Left lung (tissue), 10 donors: ENCODE measurements around the gene LINGO3. TPM values are rescaled to one million over a fixed set of nuclear protein-coding genes. Genes with fewer than 3 reads are reported as not detected.

ENCODE experiments used
- ATAC-seq: fragments of 200-7000 bp; cut with Tn5 transposase; one replicate; pipeline ENCODE4 v1.9.1; 2020; ENCODE audit warnings: moderate library complexity
- DNase-seq, 4 donors: peaks; one replicate each; pipeline ENCODE4 v3.0.0-alpha.2; 2013 to 2020
- H3K27ac ChIP-seq, 2 donors: fragments of 200-600 bp; sonication (generic) in 1 of 2; one replicate each; pipeline versions ENCODE4 v1.5.0 to v1.8.0; 2020 to 2021
- H3K27me3 ChIP-seq, 2 donors: fragments of 200-600 bp; sonication (generic) in 1 of 2; one replicate each; pipeline versions ENCODE4 v1.5.0 to v1.8.0; 2020 to 2021
- H3K36me3 ChIP-seq, 2 donors: fragments of 200-600 bp; sonication (generic) in 1 of 2; one replicate each; pipeline versions ENCODE4 v1.5.0 to v1.8.0; 2020 to 2021
- H3K4me1 ChIP-seq, 2 donors: fragments of 200-600 bp; one replicate each; pipeline ENCODE4 v1.8.0; 2021
- H3K4me3 ChIP-seq, 2 donors: fragments of 200-600 bp; sonication (generic) in 1 of 2; one replicate each; pipeline versions ENCODE4 v1.5.0 to v1.8.0; 2020 to 2021; ENCODE audit warnings: mild to moderate bottlenecking in 1 of 2
- H3K9me3 ChIP-seq, 2 donors: fragments of 200-600 bp; sonication (generic) in 1 of 2; one replicate each; pipeline versions ENCODE4 v1.5.0 to v1.8.0; 2020 to 2021
- intact Hi-C, 2 donors: fragments of 100-400 bp; cut with DNase I; formaldehyde crosslinking; loops; one replicate each; pipeline versions ENCODE4 v1.11.2 to v1.14.2; 2022
- polyA plus RNA-seq, 6 donors: library from polyadenylated mRNA; unstranded; fragments of 120-200 nt; gene quantifications; one replicate each; pipeline ENCODE4 v1.2.1, GENCODE V29; 2013; ENCODE audit not compliant: insufficient read length in 6 of 6
- total RNA-seq, 2 donors: library from RNA; stranded (reverse); fragmentation: NEBNext Ultra II Directional; extraction: Animal tissue kit (Norgen Biotek cat#: 25700); gene quantifications; one replicate each; pipeline ENCODE4 v1.2.1, GENCODE V29; 2021
- TF ChIP-seq, protein P1 (sequence below), 2 donors: fragments of 200-600 bp; sonication (generic) in 1 of 2; IDR thresholded peaks; one replicate each; pipeline versions ENCODE4 v1.5.0 to v1.8.0; 2021; ENCODE audit warnings: antibody characterized with exemption in 2 of 2
- donor health status: DM: no; HTN: yes; CAD: no.
- donor health status: DM: no; HTN: no; CAD: no.

LINGO3 gene
- total and polyA plus RNA-seq, 8 donors = 0.10 to 0.17 (median 0.16) TPM; not detected in 5

DNA sequence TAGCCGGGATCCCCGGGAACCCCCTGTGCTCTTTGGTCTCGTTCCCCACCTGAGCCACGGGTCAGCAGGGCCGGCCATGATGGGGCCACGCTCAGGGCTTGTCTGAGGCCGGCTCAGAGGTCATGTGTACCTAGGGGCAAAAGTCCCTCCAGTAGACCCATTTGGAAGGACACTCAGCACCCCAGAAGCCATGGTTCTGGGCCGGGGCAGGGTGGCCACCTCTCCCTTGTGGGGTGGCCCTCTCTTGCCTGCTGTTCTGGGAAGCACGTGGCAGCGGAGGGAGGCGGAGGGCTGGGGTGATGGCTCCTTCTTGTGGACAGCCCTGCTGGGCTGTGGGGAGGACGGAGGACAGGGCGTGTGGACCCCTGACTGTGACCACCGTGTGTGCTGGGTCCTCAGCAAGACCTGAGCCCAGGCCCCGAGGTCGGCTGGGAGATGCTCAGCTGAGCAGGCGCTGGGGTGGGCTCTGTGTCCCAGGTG lies 19.6 kb downstream of the LINGO3 start:
- Histone ChIP-seq H3K27me3 (peaks cover 44 to 60% of the 10 kb centered on the region in 2 donors), H3K27ac (peak overlapping the region in 1 of 2 donors; percentile 96)
- intact Hi-C loops = no loop called here

DNA sequence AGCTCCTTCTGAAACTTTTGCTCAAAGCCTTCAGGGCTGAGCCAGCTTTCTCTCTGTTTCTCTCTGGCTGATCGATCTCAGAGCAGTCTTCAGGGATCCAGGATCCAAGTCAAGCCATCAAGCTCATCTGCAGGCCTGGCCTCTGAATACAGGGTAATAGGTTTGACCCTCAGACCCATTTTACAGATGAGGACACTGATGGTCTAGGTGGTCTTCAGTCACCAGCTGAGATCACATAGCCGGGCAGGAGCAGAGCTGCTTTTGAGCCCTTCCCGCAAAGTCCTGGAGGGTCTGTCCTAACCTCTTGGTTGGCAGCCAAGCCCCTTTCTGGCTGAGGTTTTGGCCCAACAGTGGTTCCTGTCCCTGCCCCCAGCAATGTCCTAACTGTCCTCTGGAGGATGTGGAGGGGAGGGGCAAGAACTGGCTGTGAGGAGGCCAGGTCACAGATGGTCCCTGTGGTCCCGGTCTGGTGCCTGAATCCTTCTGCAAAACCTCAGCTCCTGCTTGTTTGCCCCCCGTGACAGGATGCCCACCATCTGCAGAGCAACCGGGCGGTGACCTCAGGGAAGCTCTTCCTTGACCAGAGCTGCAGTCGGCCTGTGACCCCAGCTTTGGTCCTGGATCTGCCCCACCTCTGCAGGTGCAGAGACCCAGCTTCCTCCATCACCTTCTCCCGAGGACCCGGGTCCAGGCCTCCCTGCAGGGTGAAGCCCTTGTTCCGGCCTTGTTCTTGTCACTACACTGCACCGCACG lies 20.2 kb downstream of the LINGO3 start:
- intact Hi-C loops = no loop called here

More for the DNA sequence above, 19.6 kb downstream of the LINGO3 start:
- ATAC-seq = no peak
- no peak overlapping the region for H3K4me3 ChIP-seq
- no peaks in the 10 kb centered on the region for H3K36me3 ChIP-seq
- H3K4me1 ChIP-seq = peaks cover 17 to 91% of the 10 kb centered on the region in 2 donors
- DNase-seq = peak in 1 of 4 donors; percentile 78
- TF ChIP-seq, protein P1, sequence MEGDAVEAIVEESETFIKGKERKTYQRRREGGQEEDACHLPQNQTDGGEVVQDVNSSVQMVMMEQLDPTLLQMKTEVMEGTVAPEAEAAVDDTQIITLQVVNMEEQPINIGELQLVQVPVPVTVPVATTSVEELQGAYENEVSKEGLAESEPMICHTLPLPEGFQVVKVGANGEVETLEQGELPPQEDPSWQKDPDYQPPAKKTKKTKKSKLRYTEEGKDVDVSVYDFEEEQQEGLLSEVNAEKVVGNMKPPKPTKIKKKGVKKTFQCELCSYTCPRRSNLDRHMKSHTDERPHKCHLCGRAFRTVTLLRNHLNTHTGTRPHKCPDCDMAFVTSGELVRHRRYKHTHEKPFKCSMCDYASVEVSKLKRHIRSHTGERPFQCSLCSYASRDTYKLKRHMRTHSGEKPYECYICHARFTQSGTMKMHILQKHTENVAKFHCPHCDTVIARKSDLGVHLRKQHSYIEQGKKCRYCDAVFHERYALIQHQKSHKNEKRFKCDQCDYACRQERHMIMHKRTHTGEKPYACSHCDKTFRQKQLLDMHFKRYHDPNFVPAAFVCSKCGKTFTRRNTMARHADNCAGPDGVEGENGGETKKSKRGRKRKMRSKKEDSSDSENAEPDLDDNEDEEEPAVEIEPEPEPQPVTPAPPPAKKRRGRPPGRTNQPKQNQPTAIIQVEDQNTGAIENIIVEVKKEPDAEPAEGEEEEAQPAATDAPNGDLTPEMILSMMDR (IDR thresholded peaks at IDR 0.05) = no peak
- no peaks in the 10 kb centered on the region for H3K9me3 ChIP-seq

DNA sequence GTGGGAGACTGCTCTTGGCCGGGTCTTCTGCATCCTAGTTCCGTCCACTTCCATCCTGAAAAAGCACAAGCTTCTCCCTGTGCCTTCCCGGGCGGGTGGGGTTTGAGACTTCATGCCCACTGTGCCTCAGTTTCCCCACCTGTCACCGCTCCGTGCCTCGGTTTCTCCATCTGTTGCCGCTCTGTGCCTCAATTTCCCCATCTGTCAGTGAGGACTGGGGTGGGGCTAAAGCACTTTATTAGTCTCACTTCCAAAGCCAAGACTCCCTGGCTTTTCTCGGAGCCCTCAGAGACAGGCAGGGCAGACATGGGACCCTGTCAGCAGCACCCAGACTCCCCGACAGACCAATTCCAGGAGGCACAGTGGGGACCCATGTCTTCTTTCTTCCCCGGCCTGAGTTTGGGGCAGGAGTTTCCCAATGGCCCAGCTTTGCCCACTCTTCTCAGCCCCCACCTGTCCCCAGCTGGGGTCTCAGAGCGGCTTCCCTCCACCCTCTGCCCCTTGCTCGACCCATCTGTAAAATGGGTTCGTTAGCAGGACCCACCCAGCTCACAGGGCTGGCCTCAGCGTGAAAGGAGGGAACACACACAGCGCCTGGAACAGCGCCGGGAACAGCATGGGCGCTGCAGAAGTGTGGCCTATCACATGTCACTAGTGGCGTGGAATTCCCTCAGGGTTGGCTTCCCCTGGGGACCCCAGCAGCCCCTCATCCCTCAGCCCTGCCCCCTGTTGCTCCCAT lies 21.4 kb downstream of the LINGO3 start:
- H3K9me3 ChIP-seq = no peaks in the 10 kb centered on the region
- TF ChIP-seq, protein P1 (IDR thresholded peaks at IDR 0.05) = no peak
- DNase-seq = no peak
- peaks cover 31 to 50% of the 10 kb centered on the region in 2 donors for H3K27me3 ChIP-seq
- no peak for ATAC-seq
- H3K27ac ChIP-seq = peak overlapping the region in 1 of 2 donors; percentile 96
- intact Hi-C loops = no loop called here
- peaks cover 20 to 85% of the 10 kb centered on the region in 2 donors for H3K4me1 ChIP-seq
- H3K36me3 ChIP-seq = no peaks in the 10 kb centered on the region
- H3K4me3 ChIP-seq = no peak overlapping the region

More for the DNA sequence above, 20.2 kb downstream of the LINGO3 start:
- TF ChIP-seq, protein P1 (IDR thresholded peaks at IDR 0.05) = no peak
- DNase-seq = no peak
- Histone ChIP-seq H3K27ac (peak overlapping the region in 1 of 2 donors; percentile 96), H3K9me3 (no peaks in the 10 kb centered on the region), H3K4me1 (peaks cover 17 to 91% of the 10 kb centered on the region in 2 donors), H3K27me3 (peaks cover 42 to 54% of the 10 kb centered on the region in 2 donors), H3K4me3 (no peak overlapping the region), H3K36me3 (no peaks in the 10 kb centered on the region)
- ATAC-seq = no peak

DNA sequence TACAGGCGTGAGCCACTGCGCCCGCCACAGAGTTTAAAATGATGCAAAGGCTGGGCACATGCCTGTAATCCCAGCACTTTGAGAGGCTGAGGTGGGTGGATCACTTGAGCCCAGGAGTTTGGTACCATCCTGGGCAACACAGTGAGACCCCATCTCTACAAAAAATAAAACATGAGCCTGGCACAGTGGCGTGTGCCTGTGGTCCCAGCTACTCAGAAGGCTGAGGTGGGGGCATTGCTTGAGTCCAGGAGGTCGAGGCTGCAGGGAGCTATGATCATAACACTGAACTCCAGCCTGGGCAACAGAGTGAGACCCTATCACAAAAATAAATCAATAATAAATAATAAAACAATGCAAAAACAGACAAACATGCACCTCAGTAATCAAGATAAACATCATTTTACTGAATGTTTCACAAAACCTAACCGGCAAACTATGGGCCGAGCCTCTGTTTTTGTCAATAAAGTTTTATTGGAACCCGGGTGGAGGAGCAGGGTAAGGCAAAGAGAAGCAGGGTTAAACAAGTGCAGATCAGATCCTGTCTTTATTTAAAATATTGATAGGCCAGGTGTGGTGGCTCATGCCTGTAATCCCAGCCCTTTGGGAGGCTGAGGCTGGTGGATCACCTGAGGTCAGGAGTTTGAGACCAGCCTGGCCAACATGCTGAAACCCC lies 24.0 kb downstream of the LINGO3 start:
- Histone ChIP-seq H3K27ac (no peak overlapping the region), H3K9me3 (no peaks in the 10 kb centered on the region), H3K4me1 (peaks cover 3 to 69% of the 10 kb centered on the region in 2 donors), H3K27me3 (peaks cover 6 to 24% of the 10 kb centered on the region in 2 donors), H3K36me3 (peaks cover 0 to 1% of the 10 kb centered on the region in 2 donors), H3K4me3 (no peak overlapping the region)
- DNase-seq (no peak), ATAC-seq (no peak)
- intact Hi-C loops = no loop called here
- TF ChIP-seq, protein P1 (IDR thresholded peaks at IDR 0.05) = no peak
